ENCODE measurements around the gene TBX1. TPM values are rescaled to one million over a fixed set of nuclear protein-coding genes. Genes with fewer than 3 reads are reported as not detected.

Gene TBX1
- total RNA-seq, 4 donors from 2014 or later, result 7.6 to 34.3 (median 18.5) TPM

GRCh38 chr22:19753090-19753842 is 7.3 kb upstream of the TBX1 start:
- Histone ChIP-seq H3K4me1 (peaks cover 8 to 21% of the 10 kb centered on the region in 2 donors), H3K27me3 (peaks cover 22% of the 10 kb centered on the region), H3K4me3 (replicated peaks in 1 of 3) (no peak overlapping the region), H3K27ac (no peak overlapping the region), H3K36me3 (no peaks in the 10 kb centered on the region), H3K9me3 (no peaks in the 10 kb centered on the region)
- intact Hi-C loops (cut with DNase I), result no loop called here
- 88 to 93% methylated on average over 5 to 9 of the region's 10 CpGs for WGBS, 2 donors
- TF ChIP-seq CTCF (IDR thresholded peaks at IDR 0.05) (no peak), POLR2A (IDR thresholded peaks at IDR 0.05) (no peak)
- no peak for DNase-seq

GRCh38 chr22:19753996-19754700 is 6.4 kb upstream of the TBX1 start:
- TF ChIP-seq CTCF (IDR thresholded peaks at IDR 0.05) (no peak), POLR2A (IDR thresholded peaks at IDR 0.05) (no peak)
- intact Hi-C loops (cut with DNase I), result no loop called here
- H3K9me3 ChIP-seq, result no peaks in the 10 kb centered on the region
- no peak overlapping the region for H3K27ac ChIP-seq
- H3K36me3 ChIP-seq, result no peaks in the 10 kb centered on the region
- H3K27me3 ChIP-seq, result peaks cover 25% of the 10 kb centered on the region
- 71 to 78% methylated on average over 4 to 10 of the region's 14 CpGs for WGBS, 2 donors
- no peak for DNase-seq
- H3K4me1 ChIP-seq, result peaks cover 8 to 21% of the 10 kb centered on the region in 2 donors
- no peak overlapping the region for H3K4me3 ChIP-seq (replicated peaks in 1 of 3)

- WGBS, 2 donors, result 59 to 76% methylated on average over 7 to 12 of the region's 14 CpGs
- H3K27ac ChIP-seq, result no peak overlapping the region
- H3K4me1 ChIP-seq, result peaks cover 11 to 27% of the 10 kb centered on the region in 2 donors
- H3K4me3 ChIP-seq (replicated peaks in 1 of 3), result no peak overlapping the region
- DNase-seq, result no peak
- peaks cover 31% of the 10 kb centered on the region for H3K27me3 ChIP-seq
- no peaks in the 10 kb centered on the region for H3K9me3 ChIP-seq
- intact Hi-C loops (cut with DNase I), result no loop called here
- no peaks in the 10 kb centered on the region for H3K36me3 ChIP-seq
- TF ChIP-seq POLR2A (IDR thresholded peaks at IDR 0.05) (no peak), CTCF (IDR thresholded peaks at IDR 0.05) (no peak)
Observed at GRCh38 chr22:19754701-19755144, 5.9 kb upstream of the TBX1 start.

GRCh38 chr22:19755145-19755710 is 5.3 kb upstream of the TBX1 start:
- Histone ChIP-seq H3K27ac (no peak overlapping the region), H3K9me3 (no peaks in the 10 kb centered on the region), H3K27me3 (peaks cover 32% of the 10 kb centered on the region), H3K4me3 (replicated peaks in 1 of 3) (no peak overlapping the region), H3K36me3 (no peaks in the 10 kb centered on the region), H3K4me1 (peaks cover 16 to 28% of the 10 kb centered on the region in 2 donors)
- 1 to 12% methylated on average over 18 to 24 of the region's 59 CpGs for WGBS, 2 donors
- intact Hi-C loops (cut with DNase I), result no loop called here
- DNase-seq, result no peak
- TF ChIP-seq CTCF (IDR thresholded peaks at IDR 0.05) (no peak), POLR2A (IDR thresholded peaks at IDR 0.05) (no peak)
